Neural cell (in vitro differentiated cells): ENCODE measurements around the gene MAMSTR. TPM values are rescaled to one million over a fixed set of nuclear protein-coding genes. Genes with fewer than 3 reads are reported as not detected.

ENCODE experiments used
- H2AFZ ChIP-seq: fragments of 200-600, 300-800 bp; sonication (generic), shearing (Covaris generic); 2 replicates; pipeline ENCODE4 v1.6.0; 2014; ENCODE audit warnings: low read depth, mild to moderate bottlenecking, antibody characterized with exemption, low read length, moderate library complexity
- H3F3A ChIP-seq: fragments of 200-600 bp; shearing (Covaris generic); 2 replicates; pipeline ENCODE4 v1.6.1; 2016; ENCODE audit warnings: mild to moderate bottlenecking, moderate library complexity, mixed read lengths, antibody characterized with exemption, low read length; ENCODE audit not compliant: insufficient read depth, poor library complexity, severe bottlenecking
- H3K27ac ChIP-seq: fragments of 200-600, 300-800 bp; sonication (generic), shearing (Covaris generic); 2 replicates; pipeline ENCODE4 v1.5.1; 2014; ENCODE audit warnings: mild to moderate bottlenecking, low read length, moderate library complexity
- H3K27me3 ChIP-seq: fragments of 300-800, 200-600 bp; sonication (generic), shearing (Covaris generic); 2 replicates; pipeline ENCODE4 v1.6.0; 2014; ENCODE audit warnings: mild to moderate bottlenecking, low read depth, low read length, moderate library complexity; ENCODE audit not compliant: insufficient read depth
- H3K36me3 ChIP-seq: fragments of 300-800, 200-600 bp; sonication (generic), shearing (Covaris generic); 2 replicates; pipeline ENCODE4 v1.5.1; 2014; ENCODE audit warnings: mild to moderate bottlenecking, antibody characterized with exemption, low read length, moderate library complexity; ENCODE audit not compliant: insufficient read depth
- H3K4me2 ChIP-seq: fragments of 300-800, 200-600 bp; sonication (generic), shearing (Covaris generic); 2 replicates; pipeline ENCODE4 v1.6.0; 2014; ENCODE audit warnings: mild to moderate bottlenecking, low read length
- H3K4me3 ChIP-seq: fragments of 300-800, 200-600 bp; sonication (generic), shearing (Covaris generic); 2 replicates; pipeline ENCODE4 v1.5.1; 2014; ENCODE audit warnings: mild to moderate bottlenecking, low read length, moderate library complexity
- H3K79me2 ChIP-seq: fragments of 200-600 bp; shearing (Covaris generic); replicated peaks from 2 replicates; pipeline ENCODE4 v1.6.0; 2014; ENCODE audit warnings: mild to moderate bottlenecking, low read length, moderate library complexity; ENCODE audit not compliant: insufficient read depth
- H3K9ac ChIP-seq: fragments of 300-800, 200-600 bp; sonication (generic), shearing (Covaris generic); 2 replicates; pipeline ENCODE4 v1.6.1; 2016; ENCODE audit warnings: mild to moderate bottlenecking, low read length, mixed read lengths
- H3K9me2 ChIP-seq: fragments of 200-600 bp; shearing (Covaris generic); 2 replicates; pipeline ENCODE4 v1.6.1; 2016; ENCODE audit warnings: mild to moderate bottlenecking, low read length, mixed read lengths; ENCODE audit not compliant: insufficient read depth
- H3K9me3 ChIP-seq: fragments of 200-600, 300-800 bp; sonication (generic), shearing (Covaris generic); 2 replicates; pipeline ENCODE4 v1.6.1; 2016; ENCODE audit warnings: mild to moderate bottlenecking, mixed run types, low read length, moderate library complexity, mixed read lengths
- H4K20me1 ChIP-seq: fragments of 200-600 bp; shearing (Covaris generic); 2 replicates; pipeline ENCODE4 v1.6.1; 2016; ENCODE audit warnings: mild to moderate bottlenecking, mixed run types; ENCODE audit not compliant: insufficient read depth
- CTCF ChIP-seq: fragments of 450-650 bp; IDR thresholded peaks from 2 replicates; pipeline ENCODE4 v1.5.1; 2014; ENCODE audit warnings: antibody characterized with exemption, mild to moderate bottlenecking, moderate library complexity; ENCODE audit not compliant: poor library complexity, severe bottlenecking
- EP300 ChIP-seq: fragments of 450-650 bp; conservative IDR thresholded peaks from 2 replicates; pipeline ENCODE4 v1.6.1; 2014; ENCODE audit warnings: antibody characterized with exemption, mild to moderate bottlenecking, moderate library complexity; ENCODE audit not compliant: poor library complexity, severe bottlenecking
- EZH2 ChIP-seq: fragments of 200-600, 300-800 bp; shearing (Covaris generic), sonication (generic); IDR thresholded peaks from 2 replicates; pipeline ENCODE4 v1.6.1; 2014; ENCODE audit warnings: antibody characterized with exemption, low read length, borderline replicate concordance, mild to moderate bottlenecking; ENCODE audit not compliant: insufficient read depth, poor library complexity, severe bottlenecking
- MXI1 ChIP-seq: fragments of 450-650 bp; conservative IDR thresholded peaks from 2 replicates; pipeline ENCODE4 v1.6.1; 2014; ENCODE audit warnings: antibody characterized with exemption, mild to moderate bottlenecking; ENCODE audit not compliant: poor library complexity, severe bottlenecking
- POLR2AphosphoS5 ChIP-seq: IDR thresholded peaks from 2 replicates; pipeline ENCODE4 v1.6.1; 2012
- RAD21 ChIP-seq: fragments of 450-650 bp; conservative IDR thresholded peaks from 2 replicates; pipeline ENCODE4 v1.6.1; 2014; ENCODE audit warnings: antibody characterized with exemption, mild to moderate bottlenecking, moderate library complexity
- REST ChIP-seq: IDR thresholded peaks from 2 replicates; pipeline ENCODE4 v1.6.1; 2012; ENCODE audit warnings: borderline replicate concordance
- SMC3 ChIP-seq: fragments of 450-650 bp; conservative IDR thresholded peaks from 2 replicates; pipeline ENCODE4 v1.6.1; 2014; ENCODE audit warnings: antibody characterized with exemption, mild to moderate bottlenecking, moderate library complexity; ENCODE audit not compliant: poor library complexity
- TAF1 ChIP-seq: IDR thresholded peaks from 2 replicates; pipeline ENCODE4 v1.6.1; 2012; ENCODE audit warnings: low read depth
- polyA plus RNA-seq: library from polyadenylated mRNA; depleted of rRNA; stranded (reverse); fragments of >200 nt; gene quantifications from 2 replicates; pipeline ENCODE4 v1.2.3, GENCODE V29; 2014

Gene MAMSTR
- polyA plus RNA-seq, 1 donor from 2014 or later = 0.36 TPM

GRCh38 chr19:48685583-48685982 is 33.9 kb downstream of the MAMSTR start:
- Histone ChIP-seq H3K27me3 (no peaks in the 10 kb centered on the region), H3K27ac (no peak overlapping the region), H3K4me2 (no peak overlapping the region), H3K9me3 (no peaks in the 10 kb centered on the region), H3K36me3 (no peaks in the 10 kb centered on the region), H2AFZ (no peak overlapping the region), H4K20me1 (no peaks in the 10 kb centered on the region), H3K79me2 (no peaks in the 10 kb centered on the region), H3F3A (no peaks in the 10 kb centered on the region), H3K4me3 (no peak overlapping the region), H3K9me2 (no peaks in the 10 kb centered on the region), H3K9ac (no peak overlapping the region)
- TF ChIP-seq POLR2AphosphoS5 = no peak
- no peak for TF ChIP-seq EP300
- no peak for TF ChIP-seq RAD21
- TF ChIP-seq MXI1 = no peak
- no peak for TF ChIP-seq SMC3
- TF ChIP-seq TAF1 = no peak
- TF ChIP-seq EZH2 = no peak
- no peak for TF ChIP-seq REST
- no peak for TF ChIP-seq CTCF

- no peaks in the 10 kb centered on the region for H3K9me3 ChIP-seq
- no peak overlapping the region for H3K9ac ChIP-seq
- no peak overlapping the region for H3K4me3 ChIP-seq
- no peaks in the 10 kb centered on the region for H3K79me2 ChIP-seq
- H3K27ac ChIP-seq = no peak overlapping the region
- H3F3A ChIP-seq = no peaks in the 10 kb centered on the region
- no peak overlapping the region for H3K4me2 ChIP-seq
- no peaks in the 10 kb centered on the region for H4K20me1 ChIP-seq
- H3K36me3 ChIP-seq = no peaks in the 10 kb centered on the region
- no peak overlapping the region for H2AFZ ChIP-seq
- H3K9me2 ChIP-seq = no peaks in the 10 kb centered on the region
- H3K27me3 ChIP-seq = no peaks in the 10 kb centered on the region
- no peak for TF ChIP-seq EZH2
- TF ChIP-seq CTCF = no peak
- TF ChIP-seq SMC3 = no peak
- no peak for TF ChIP-seq MXI1
- TF ChIP-seq REST = no peak
- no peak for TF ChIP-seq RAD21
Observed at GRCh38 chr19:48683349-48683748, 36.2 kb downstream of the MAMSTR start.
